ENCODE data around the gene TMEM108.

TMEM108 gene

GRCh38 chr3:133317866-133318265 is 279.7 kb downstream of the TMEM108 start:
- intact Hi-C loops (cut with micrococcal nuclease) = no loop called here
- peaks cover 44% of the 10 kb centered on the region for H3K9me3 Mint-ChIP-seq
- H3K27me3 Mint-ChIP-seq = no peaks in the 10 kb centered on the region
- no peaks in the 10 kb centered on the region for H3K4me1 Mint-ChIP-seq (ENCODE audit: low read depth)
- no peaks in the 10 kb centered on the region for H3K36me3 Mint-ChIP-seq (ENCODE audit: low read depth)
- no peak overlapping the region for H3K4me3 Mint-ChIP-seq
- no peak overlapping the region for H3K27ac Mint-ChIP-seq

- H3K36me3 Mint-ChIP-seq (ENCODE audit: low read depth) = no peaks in the 10 kb centered on the region
- no peaks in the 10 kb centered on the region for H3K27me3 Mint-ChIP-seq
- no peak overlapping the region for H3K4me3 Mint-ChIP-seq
- intact Hi-C loops (cut with micrococcal nuclease) = no loop called here
- H3K27ac Mint-ChIP-seq = no peak overlapping the region
- no peaks in the 10 kb centered on the region for H3K9me3 Mint-ChIP-seq
- H3K4me1 Mint-ChIP-seq (ENCODE audit: low read depth) = no peaks in the 10 kb centered on the region
Observed at GRCh38 chr3:133328373-133328772, 290.2 kb downstream of the TMEM108 start.

- H3K27ac Mint-ChIP-seq = no peak overlapping the region
- no peaks in the 10 kb centered on the region for H3K4me1 Mint-ChIP-seq (ENCODE audit: low read depth)
- no peaks in the 10 kb centered on the region for H3K9me3 Mint-ChIP-seq
- intact Hi-C loops (cut with micrococcal nuclease) = no loop called here
- no peaks in the 10 kb centered on the region for H3K27me3 Mint-ChIP-seq
- no peaks in the 10 kb centered on the region for H3K36me3 Mint-ChIP-seq (ENCODE audit: low read depth)
- no peak overlapping the region for H3K4me3 Mint-ChIP-seq
Observed at GRCh38 chr3:133329626-133330025, 291.4 kb downstream of the TMEM108 start.

GRCh38 chr3:133330065-133330464 is 291.9 kb downstream of the TMEM108 start:
- Mint-ChIP-seq H3K4me1 (ENCODE audit: low read depth) (no peaks in the 10 kb centered on the region), H3K9me3 (no peaks in the 10 kb centered on the region), H3K27me3 (no peaks in the 10 kb centered on the region), H3K27ac (no peak overlapping the region), H3K36me3 (ENCODE audit: low read depth) (no peaks in the 10 kb centered on the region), H3K4me3 (no peak overlapping the region)
- intact Hi-C loops (cut with micrococcal nuclease) = no loop called here

- no peaks in the 10 kb centered on the region for H3K4me1 Mint-ChIP-seq (ENCODE audit: low read depth)
Observed at GRCh38 chr3:133330522-133330921, 292.3 kb downstream of the TMEM108 start.

GRCh38 chr3:133354721-133355120 is 316.5 kb downstream of the TMEM108 start:
- H3K27me3 Mint-ChIP-seq = no peaks in the 10 kb centered on the region
- H3K4me3 Mint-ChIP-seq = no peak overlapping the region
- no peaks in the 10 kb centered on the region for H3K9me3 Mint-ChIP-seq
- no peaks in the 10 kb centered on the region for H3K4me1 Mint-ChIP-seq (ENCODE audit: low read depth)
- intact Hi-C loops (cut with micrococcal nuclease) = no loop called here
- no peak overlapping the region for H3K27ac Mint-ChIP-seq
- H3K36me3 Mint-ChIP-seq (ENCODE audit: low read depth) = no peaks in the 10 kb centered on the region

More at GRCh38 chr3:133330522-133330921, 292.3 kb downstream of the TMEM108 start:
- Mint-ChIP-seq H3K9me3 (no peaks in the 10 kb centered on the region), H3K36me3 (ENCODE audit: low read depth) (no peaks in the 10 kb centered on the region), H3K4me3 (no peak overlapping the region), H3K27me3 (no peaks in the 10 kb centered on the region), H3K27ac (no peak overlapping the region)
- intact Hi-C loops (cut with micrococcal nuclease) = no loop called here

GRCh38 chr3:133360476-133360875 is 322.3 kb downstream of the TMEM108 start:
- Mint-ChIP-seq H3K9me3 (no peaks in the 10 kb centered on the region), H3K36me3 (ENCODE audit: low read depth) (no peaks in the 10 kb centered on the region), H3K27me3 (no peaks in the 10 kb centered on the region), H3K4me1 (ENCODE audit: low read depth) (no peaks in the 10 kb centered on the region), H3K4me3 (no peak overlapping the region), H3K27ac (no peak overlapping the region)
- intact Hi-C loops (cut with micrococcal nuclease) = no loop called here

- H3K4me1 Mint-ChIP-seq (ENCODE audit: low read depth) = no peaks in the 10 kb centered on the region
- no peaks in the 10 kb centered on the region for H3K27me3 Mint-ChIP-seq
- no peaks in the 10 kb centered on the region for H3K36me3 Mint-ChIP-seq (ENCODE audit: low read depth)
- no peak overlapping the region for H3K4me3 Mint-ChIP-seq
- no peak overlapping the region for H3K27ac Mint-ChIP-seq
- no peaks in the 10 kb centered on the region for H3K9me3 Mint-ChIP-seq
- intact Hi-C loops (cut with micrococcal nuclease) = no loop called here
Observed at GRCh38 chr3:133361011-133361410, 322.8 kb downstream of the TMEM108 start.

- H3K27ac Mint-ChIP-seq = no peak overlapping the region
- H3K36me3 Mint-ChIP-seq (ENCODE audit: low read depth) = no peaks in the 10 kb centered on the region
- H3K4me1 Mint-ChIP-seq (ENCODE audit: low read depth) = no peaks in the 10 kb centered on the region
- no peaks in the 10 kb centered on the region for H3K27me3 Mint-ChIP-seq
- H3K4me3 Mint-ChIP-seq = no peak overlapping the region
- intact Hi-C loops (cut with micrococcal nuclease) = no loop called here
- H3K9me3 Mint-ChIP-seq = no peaks in the 10 kb centered on the region
Observed at GRCh38 chr3:133361435-133361834, 323.2 kb downstream of the TMEM108 start.

GRCh38 chr3:133362539-133362938 is 324.3 kb downstream of the TMEM108 start:
- H3K4me3 Mint-ChIP-seq = no peak overlapping the region
- no peaks in the 10 kb centered on the region for H3K9me3 Mint-ChIP-seq
- no peaks in the 10 kb centered on the region for H3K36me3 Mint-ChIP-seq (ENCODE audit: low read depth)
- H3K27ac Mint-ChIP-seq = no peak overlapping the region
- H3K4me1 Mint-ChIP-seq (ENCODE audit: low read depth) = no peaks in the 10 kb centered on the region
- intact Hi-C loops (cut with micrococcal nuclease) = no loop called here
- no peaks in the 10 kb centered on the region for H3K27me3 Mint-ChIP-seq

- intact Hi-C loops (cut with micrococcal nuclease) = no loop called here
- Mint-ChIP-seq H3K36me3 (ENCODE audit: low read depth) (no peaks in the 10 kb centered on the region), H3K4me1 (ENCODE audit: low read depth) (no peaks in the 10 kb centered on the region), H3K27me3 (no peaks in the 10 kb centered on the region), H3K27ac (no peak overlapping the region), H3K9me3 (no peaks in the 10 kb centered on the region), H3K4me3 (no peak overlapping the region)
Observed at GRCh38 chr3:133364704-133365103, 326.5 kb downstream of the TMEM108 start.

- peaks cover 3% of the 10 kb centered on the region for H3K27me3 Mint-ChIP-seq
- intact Hi-C loops (cut with micrococcal nuclease) = no loop called here
- H3K36me3 Mint-ChIP-seq (ENCODE audit: low read depth) = no peaks in the 10 kb centered on the region
- H3K4me3 Mint-ChIP-seq = no peak overlapping the region
- H3K4me1 Mint-ChIP-seq (ENCODE audit: low read depth) = no peaks in the 10 kb centered on the region
- no peaks in the 10 kb centered on the region for H3K9me3 Mint-ChIP-seq
- no peak overlapping the region for H3K27ac Mint-ChIP-seq
Observed at GRCh38 chr3:133366921-133367320, 328.7 kb downstream of the TMEM108 start.

- no peak overlapping the region for H3K4me3 Mint-ChIP-seq
- H3K27ac Mint-ChIP-seq = no peak overlapping the region
- no peaks in the 10 kb centered on the region for H3K4me1 Mint-ChIP-seq (ENCODE audit: low read depth)
- intact Hi-C loops (cut with micrococcal nuclease) = no loop called here
- no peaks in the 10 kb centered on the region for H3K9me3 Mint-ChIP-seq
- H3K27me3 Mint-ChIP-seq = peaks cover 3% of the 10 kb centered on the region
- no peaks in the 10 kb centered on the region for H3K36me3 Mint-ChIP-seq (ENCODE audit: low read depth)
Observed at GRCh38 chr3:133367403-133367802, 329.2 kb downstream of the TMEM108 start.

- Mint-ChIP-seq H3K27me3 (peaks cover 3% of the 10 kb centered on the region), H3K4me1 (ENCODE audit: low read depth) (no peaks in the 10 kb centered on the region), H3K36me3 (ENCODE audit: low read depth) (no peaks in the 10 kb centered on the region), H3K9me3 (no peaks in the 10 kb centered on the region), H3K27ac (no peak overlapping the region), H3K4me3 (no peak overlapping the region)
- intact Hi-C loops (cut with micrococcal nuclease) = no loop called here
Observed at GRCh38 chr3:133367956-133368355, 329.8 kb downstream of the TMEM108 start.

- Mint-ChIP-seq H3K4me1 (ENCODE audit: low read depth) (no peaks in the 10 kb centered on the region), H3K9me3 (no peaks in the 10 kb centered on the region), H3K36me3 (ENCODE audit: low read depth) (no peaks in the 10 kb centered on the region), H3K27me3 (peaks cover 3% of the 10 kb centered on the region), H3K27ac (no peak overlapping the region), H3K4me3 (no peak overlapping the region)
- intact Hi-C loops (cut with micrococcal nuclease) = no loop called here
Observed at GRCh38 chr3:133368371-133369067, 330.3 kb downstream of the TMEM108 start.
